Measurements from ENCODE around the gene CCDC196. TPM values are rescaled to one million over a fixed set of nuclear protein-coding genes. Genes with fewer than 3 reads are reported as not detected.
A peak's percentile ranks its signal among the peaks of the same experiment; 100 is the strongest.

The CCDC196 gene
- total RNA-seq, 4 donors from 2014 or later: not detected

DNA sequence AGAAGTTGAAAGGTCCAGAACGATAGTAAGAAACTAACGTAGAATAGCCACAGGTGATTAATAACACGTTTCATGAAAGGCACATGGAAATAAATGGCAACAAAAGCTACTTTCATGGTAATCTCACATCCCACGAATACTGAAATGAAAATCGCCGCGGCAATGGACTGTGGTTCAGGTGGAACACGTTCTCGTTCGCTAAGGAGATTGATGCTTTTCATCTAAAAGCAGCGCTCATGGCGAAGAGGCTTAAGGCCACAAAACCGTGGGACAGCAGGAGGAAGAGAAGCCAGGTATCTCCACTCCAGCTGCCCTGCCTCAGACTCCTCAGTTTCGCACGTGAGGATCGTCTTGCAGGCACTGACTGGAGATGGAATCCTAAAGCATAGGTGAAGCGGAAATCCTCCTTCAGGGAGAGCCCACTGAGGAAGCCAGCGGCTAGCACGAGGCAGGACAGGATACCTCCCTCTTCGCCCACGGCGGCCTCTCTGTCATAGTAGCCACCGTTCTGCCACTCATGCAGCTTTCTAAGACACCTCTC, 21.1 kb downstream of the CCDC196 start:
- 2% methylated on average over 23 of the region's 23 CpGs for WGBS, 2 donors
- H3K4me3 ChIP-seq (ENCODE audit: low read depth, poor library complexity, severe bottlenecking): peak overlapping the region; percentile 79
- intact Hi-C loops (cut with DNase I; ENCODE audit: low total_unique reads): no loop called here
- no peak for DNase-seq (ENCODE audit: low spot score in 2 of 2)
- TF ChIP-seq POLR2A (IDR thresholded peaks at IDR 0.05): no peak
- TF ChIP-seq, protein P1, sequence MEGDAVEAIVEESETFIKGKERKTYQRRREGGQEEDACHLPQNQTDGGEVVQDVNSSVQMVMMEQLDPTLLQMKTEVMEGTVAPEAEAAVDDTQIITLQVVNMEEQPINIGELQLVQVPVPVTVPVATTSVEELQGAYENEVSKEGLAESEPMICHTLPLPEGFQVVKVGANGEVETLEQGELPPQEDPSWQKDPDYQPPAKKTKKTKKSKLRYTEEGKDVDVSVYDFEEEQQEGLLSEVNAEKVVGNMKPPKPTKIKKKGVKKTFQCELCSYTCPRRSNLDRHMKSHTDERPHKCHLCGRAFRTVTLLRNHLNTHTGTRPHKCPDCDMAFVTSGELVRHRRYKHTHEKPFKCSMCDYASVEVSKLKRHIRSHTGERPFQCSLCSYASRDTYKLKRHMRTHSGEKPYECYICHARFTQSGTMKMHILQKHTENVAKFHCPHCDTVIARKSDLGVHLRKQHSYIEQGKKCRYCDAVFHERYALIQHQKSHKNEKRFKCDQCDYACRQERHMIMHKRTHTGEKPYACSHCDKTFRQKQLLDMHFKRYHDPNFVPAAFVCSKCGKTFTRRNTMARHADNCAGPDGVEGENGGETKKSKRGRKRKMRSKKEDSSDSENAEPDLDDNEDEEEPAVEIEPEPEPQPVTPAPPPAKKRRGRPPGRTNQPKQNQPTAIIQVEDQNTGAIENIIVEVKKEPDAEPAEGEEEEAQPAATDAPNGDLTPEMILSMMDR (IDR thresholded peaks at IDR 0.05): no peak

GRCh38 chr14:66507722-66508546, 21.8 kb downstream of the CCDC196 start, which contains the start of gene GPHN:
Gene GPHN, plus strand, starts transcription at chr14:66508147.
- DNase-seq (ENCODE audit: low spot score in 2 of 2): peak; percentile 94 to 99
- intact Hi-C loops (cut with DNase I; ENCODE audit: low total_unique reads): no loop called here
- WGBS, 2 donors: 0% methylated on average over 67 to 78 of the region's 91 CpGs
- TF ChIP-seq, protein P1 (IDR thresholded peaks at IDR 0.05): no peak
- TF ChIP-seq POLR2A (IDR thresholded peaks at IDR 0.05): no peak
- H3K4me3 ChIP-seq (ENCODE audit: low read depth, poor library complexity, severe bottlenecking): peak within 1 kb of the TSS; percentile 92

DNA sequence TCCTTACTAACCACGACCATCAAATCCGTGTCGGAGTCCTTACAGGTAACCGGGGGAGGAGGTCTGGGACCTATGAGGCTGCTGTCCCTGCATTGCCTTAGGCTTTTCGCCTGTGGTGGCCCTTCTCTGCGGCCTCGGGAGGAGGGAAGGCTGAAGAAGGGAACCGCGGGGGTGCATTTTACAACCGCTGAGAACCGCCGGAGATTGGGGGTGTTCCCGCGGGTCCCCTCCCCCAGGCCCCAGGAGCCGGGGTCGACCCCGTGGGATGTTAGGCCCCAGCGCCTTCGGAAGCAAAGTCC, 22.3 kb downstream of the CCDC196 start:
- no peak for DNase-seq (ENCODE audit: low spot score in 2 of 2)
- TF ChIP-seq POLR2A (IDR thresholded peaks at IDR 0.05): no peak
- intact Hi-C loops (cut with DNase I; ENCODE audit: low total_unique reads): no loop called here

GRCh38 chr14:66508846-66509621, 22.9 kb downstream of the CCDC196 start:
- DNase-seq (ENCODE audit: low spot score in 2 of 2): peak; percentile 22 to 89
- WGBS, 2 donors: 0% methylated on average over 47 to 57 of the region's 57 CpGs
- peak overlapping the region; percentile 92 for H3K4me3 ChIP-seq (ENCODE audit: low read depth, poor library complexity, severe bottlenecking)
- intact Hi-C loops (cut with DNase I; ENCODE audit: low total_unique reads): no loop called here
- TF ChIP-seq, protein P1 (IDR thresholded peaks at IDR 0.05): no peak
- no peak for TF ChIP-seq POLR2A (IDR thresholded peaks at IDR 0.05)

More for the DNA sequence above, 22.3 kb downstream of the CCDC196 start:
- 0 to 1% methylated on average over 10 to 19 of the region's 19 CpGs for WGBS, 2 donors
- H3K4me3 ChIP-seq (ENCODE audit: low read depth, poor library complexity, severe bottlenecking): peak overlapping the region; percentile 92

GRCh38 chr14:66509874-66510273, 23.7 kb downstream of the CCDC196 start:
- TF ChIP-seq POLR2A (IDR thresholded peaks at IDR 0.05): no peak
- TF ChIP-seq, protein P1 (IDR thresholded peaks at IDR 0.05): no peak
- intact Hi-C loops (cut with DNase I; ENCODE audit: low total_unique reads): no loop called here
- 51 to 61% methylated on average over 4 of the region's 4 CpGs for WGBS, 2 donors
- H3K4me3 ChIP-seq (ENCODE audit: low read depth, poor library complexity, severe bottlenecking): no peak overlapping the region
- DNase-seq (ENCODE audit: low spot score in 2 of 2): no peak

GRCh38 chr14:66511849-66512248, 25.7 kb downstream of the CCDC196 start:
- TF ChIP-seq, protein P1 (IDR thresholded peaks at IDR 0.05): no peak
- TF ChIP-seq POLR2A (IDR thresholded peaks at IDR 0.05): no peak
- intact Hi-C loops (cut with DNase I; ENCODE audit: low total_unique reads): no loop called here
- H3K4me3 ChIP-seq (ENCODE audit: low read depth, poor library complexity, severe bottlenecking): no peak overlapping the region
- 85 to 90% methylated on average over 1 of the region's 1 CpG for WGBS, 2 donors
- DNase-seq (ENCODE audit: low spot score in 2 of 2): no peak
